T-helper 17 cell (primary cell): ENCODE data around the gene NELL2. TPM values are rescaled to one million over a fixed set of nuclear protein-coding genes. Genes with fewer than 3 reads are reported as not detected.

Experiments used
- ATAC-seq: fragments of 150-1000 bp; cut with Tn5 transposase; 2 replicates; pipeline ENCODE4 v1.10.0; 2021; ENCODE audit warnings: mild to moderate bottlenecking, moderate library complexity
- DNase-seq, 3 donors: peaks; one replicate each; pipeline versions ENCODE4 v3.0.0 to v3.0.0-alpha.2; 2020 to 2021
- H3K9me3 ChIP-seq: one replicate; pipeline ENCODE4 v1.7.0; 2013; ENCODE audit warnings: low read length, mild to moderate bottlenecking; ENCODE audit not compliant: control insufficient read depth, poor library complexity, severe bottlenecking
- H3K27ac Mint-ChIP-seq: one replicate; pipeline ENCODE4 v1.8.0; 2022; ENCODE audit warnings: mild to moderate bottlenecking, moderate library complexity, mixed read lengths
- H3K27me3 Mint-ChIP-seq: one replicate; pipeline ENCODE4 v1.8.0; 2022; ENCODE audit warnings: mixed read lengths
- H3K36me3 Mint-ChIP-seq: one replicate; pipeline ENCODE4 v1.8.0; 2022; ENCODE audit warnings: low read depth, mixed read lengths
- H3K4me1 Mint-ChIP-seq: one replicate; pipeline ENCODE4 v1.8.0; 2022; ENCODE audit warnings: mild to moderate bottlenecking, mixed read lengths
- H3K4me3 Mint-ChIP-seq: one replicate; pipeline ENCODE4 v1.8.0; 2022; ENCODE audit warnings: mild to moderate bottlenecking, moderate library complexity, mixed read lengths
- total RNA-seq, 4 donors: library from RNA in 2 of 4; stranded (reverse) in 2 of 4; gene quantifications; one replicate each; pipeline ENCODE4 v1.2.3 and lab custom pipeline; 2022 to 2026

NELL2 gene
- total RNA-seq, 2 donors from 2014 or later: 62.5 to 110 TPM

- peaks cover 3% of the 10 kb centered on the region for H3K36me3 Mint-ChIP-seq
These were observed 287.5 kb downstream of the NELL2 start for GRCh38 chr12:44588651-44589050.

DNA sequence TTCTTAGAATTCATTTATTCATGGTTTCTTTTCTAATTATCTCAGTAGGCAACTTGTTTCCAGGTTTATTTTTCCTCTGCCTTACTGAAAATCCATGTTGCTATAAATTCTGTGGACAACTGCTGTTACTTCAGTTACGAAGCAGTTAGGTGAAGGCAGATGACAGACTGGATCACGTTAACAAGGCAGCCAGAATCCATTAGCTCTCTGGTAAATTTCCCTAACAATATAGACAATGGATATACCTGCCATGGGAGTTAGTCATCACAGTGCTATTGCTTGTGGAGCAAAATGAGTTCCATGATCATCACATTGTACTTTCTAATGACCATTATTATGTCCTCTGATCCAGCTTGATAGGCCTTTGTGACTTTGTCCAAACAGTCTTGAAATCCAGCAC is 291.5 kb downstream of the NELL2 start:
- H3K9me3 ChIP-seq: no peaks in the 10 kb centered on the region
- ATAC-seq: no peak
- Mint-ChIP-seq H3K4me3 (no peak overlapping the region), H3K4me1 (no peaks in the 10 kb centered on the region), H3K27ac (no peak overlapping the region), H3K36me3 (no peaks in the 10 kb centered on the region), H3K27me3 (no peaks in the 10 kb centered on the region)
- DNase-seq: no peak

More at GRCh38 chr12:44588651-44589050, 287.5 kb downstream of the NELL2 start:
- DNase-seq (no peak), ATAC-seq (no peak)
- Mint-ChIP-seq H3K27ac (no peak overlapping the region), H3K27me3 (no peaks in the 10 kb centered on the region), H3K4me3 (no peak overlapping the region), H3K4me1 (peaks cover 3% of the 10 kb centered on the region)
- H3K9me3 ChIP-seq: no peaks in the 10 kb centered on the region

DNA sequence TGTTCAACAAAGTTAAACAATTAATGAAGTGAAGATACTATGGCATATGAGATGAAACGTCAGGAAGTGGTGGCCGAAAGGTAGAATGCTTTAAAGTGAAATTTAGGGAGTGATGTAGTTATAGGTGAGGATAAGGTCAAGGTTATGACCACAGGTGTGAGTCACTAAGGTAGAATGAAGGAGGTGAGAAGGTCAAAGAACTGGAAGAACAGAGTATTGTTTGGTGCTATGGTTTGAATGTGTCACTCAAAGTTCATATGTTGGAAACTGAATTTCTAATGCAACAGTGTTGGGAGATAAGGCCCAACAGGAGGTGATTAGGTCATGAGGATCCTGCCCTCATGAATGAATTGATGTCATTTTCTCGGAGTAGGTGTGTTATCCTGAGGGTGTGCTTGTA is 293.6 kb downstream of the NELL2 start:
- no peaks in the 10 kb centered on the region for H3K36me3 Mint-ChIP-seq
- no peaks in the 10 kb centered on the region for H3K27me3 Mint-ChIP-seq
- no peak for ATAC-seq
- DNase-seq: no peak
- H3K4me1 Mint-ChIP-seq: no peaks in the 10 kb centered on the region
- H3K9me3 ChIP-seq: no peaks in the 10 kb centered on the region
- H3K4me3 Mint-ChIP-seq: no peak overlapping the region
- no peak overlapping the region for H3K27ac Mint-ChIP-seq

DNA sequence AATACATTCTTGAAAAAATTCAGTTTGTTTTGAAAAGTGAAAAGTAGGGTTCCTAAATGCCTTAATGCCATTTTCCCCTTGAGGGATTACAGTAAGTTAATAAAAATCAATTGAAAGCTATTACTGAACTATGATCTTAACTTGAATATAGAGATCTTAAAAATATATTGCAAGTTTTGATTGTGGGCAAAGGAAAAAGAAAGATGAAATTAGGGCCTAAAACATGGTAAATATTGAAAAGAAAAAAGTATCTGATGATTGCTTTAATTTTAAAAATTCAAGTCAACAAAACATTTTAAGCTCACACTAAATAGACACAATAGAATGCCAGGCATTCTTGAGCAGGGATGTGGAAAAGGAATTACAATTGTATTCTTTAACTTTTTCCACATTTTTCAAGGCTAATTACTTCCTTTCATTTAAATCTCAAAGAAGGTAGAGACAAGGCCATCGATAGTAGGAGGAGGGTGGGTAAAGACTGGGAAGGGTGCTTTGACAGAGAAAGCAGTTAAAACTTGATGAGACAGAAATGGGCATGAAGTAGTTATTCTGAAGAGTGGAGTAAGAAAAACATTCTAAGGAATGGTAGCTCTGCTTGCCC is 294.4 kb downstream of the NELL2 start:
- Mint-ChIP-seq H3K4me1 (no peaks in the 10 kb centered on the region), H3K36me3 (no peaks in the 10 kb centered on the region), H3K27me3 (no peaks in the 10 kb centered on the region), H3K27ac (no peak overlapping the region), H3K4me3 (no peak overlapping the region)
- no peak for ATAC-seq
- no peaks in the 10 kb centered on the region for H3K9me3 ChIP-seq
- no peak for DNase-seq

DNA sequence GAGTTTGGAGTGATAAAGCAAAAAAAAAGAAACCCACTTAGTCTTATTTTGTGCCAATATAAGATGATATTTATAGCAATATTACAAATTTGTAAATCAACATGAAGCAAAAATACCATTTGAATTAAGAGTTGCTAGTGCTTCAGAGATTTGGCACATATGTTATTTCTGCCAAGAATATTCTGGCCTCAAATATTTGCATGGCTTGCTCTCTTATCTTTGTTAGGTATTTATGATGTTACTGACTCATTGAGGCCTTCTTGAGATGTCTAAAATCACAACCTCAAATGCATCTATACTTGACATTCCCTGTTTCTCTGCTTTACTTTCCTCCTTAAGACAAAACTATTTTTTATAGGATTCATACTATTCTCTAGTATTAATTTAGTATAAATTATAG is 301.5 kb downstream of the NELL2 start:
- no peak overlapping the region for H3K27ac Mint-ChIP-seq
- H3K4me1 Mint-ChIP-seq: no peaks in the 10 kb centered on the region
- no peaks in the 10 kb centered on the region for H3K27me3 Mint-ChIP-seq
- no peaks in the 10 kb centered on the region for H3K9me3 ChIP-seq
- no peaks in the 10 kb centered on the region for H3K36me3 Mint-ChIP-seq
- no peak overlapping the region for H3K4me3 Mint-ChIP-seq
- ATAC-seq (no peak), DNase-seq (no peak)

DNA sequence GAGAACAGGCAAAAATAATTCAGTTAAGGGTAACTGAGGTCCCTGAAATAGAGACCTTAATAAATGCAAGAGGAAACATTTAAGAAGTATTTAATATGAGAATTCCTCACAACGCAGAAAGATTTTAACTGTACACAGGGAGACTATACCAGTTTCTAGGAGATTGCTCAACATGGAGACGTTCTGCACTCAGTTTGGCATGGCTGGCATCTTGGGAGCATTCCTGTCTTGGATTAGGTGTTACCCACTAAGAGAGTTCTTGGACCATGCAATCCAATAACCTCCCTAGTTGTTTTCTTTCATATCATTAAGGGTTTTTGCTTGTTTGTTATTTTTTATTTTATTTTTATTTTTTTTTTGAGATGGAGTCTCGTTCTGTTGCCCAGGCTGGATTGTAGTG is 302.4 kb downstream of the NELL2 start:
- no peak overlapping the region for H3K27ac Mint-ChIP-seq
- H3K4me1 Mint-ChIP-seq: no peaks in the 10 kb centered on the region
- no peaks in the 10 kb centered on the region for H3K36me3 Mint-ChIP-seq
- DNase-seq (no peak), ATAC-seq (no peak)
- H3K4me3 Mint-ChIP-seq: no peak overlapping the region
- no peaks in the 10 kb centered on the region for H3K27me3 Mint-ChIP-seq
- H3K9me3 ChIP-seq: no peaks in the 10 kb centered on the region

- Mint-ChIP-seq H3K27ac (no peak overlapping the region), H3K27me3 (no peaks in the 10 kb centered on the region), H3K36me3 (no peaks in the 10 kb centered on the region), H3K4me1 (no peaks in the 10 kb centered on the region), H3K4me3 (no peak overlapping the region)
- ATAC-seq (no peak), DNase-seq (no peak)
- no peaks in the 10 kb centered on the region for H3K9me3 ChIP-seq
These were observed 305.0 kb downstream of the NELL2 start for GRCh38 chr12:44571006-44571550.

GRCh38 chr12:44570036-44570583 is 306.0 kb downstream of the NELL2 start:
- no peak for ATAC-seq
- no peaks in the 10 kb centered on the region for H3K36me3 Mint-ChIP-seq
- H3K9me3 ChIP-seq: no peaks in the 10 kb centered on the region
- H3K4me1 Mint-ChIP-seq: no peaks in the 10 kb centered on the region
- no peak overlapping the region for H3K4me3 Mint-ChIP-seq
- no peak overlapping the region for H3K27ac Mint-ChIP-seq
- H3K27me3 Mint-ChIP-seq: no peaks in the 10 kb centered on the region
- DNase-seq: no peak

DNA sequence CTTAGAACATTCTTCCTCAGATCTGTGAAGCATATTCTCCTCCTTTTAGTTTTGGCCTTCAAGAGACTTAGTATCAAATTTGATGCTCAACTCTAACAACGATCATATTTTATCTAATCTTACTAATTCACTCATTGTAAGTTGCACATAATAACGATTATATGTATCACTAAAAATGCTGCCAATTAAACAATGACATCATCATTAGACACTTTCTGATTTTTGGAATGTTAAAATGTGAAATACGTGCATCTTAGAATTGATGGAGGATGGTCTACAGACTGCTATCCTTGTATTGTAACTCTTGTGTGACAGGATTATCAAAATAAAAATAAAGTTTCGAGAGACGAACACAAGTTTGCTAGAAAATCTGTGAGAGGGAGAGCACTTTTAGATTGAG is 311.0 kb downstream of the NELL2 start:
- no peaks in the 10 kb centered on the region for H3K9me3 ChIP-seq
- no peaks in the 10 kb centered on the region for H3K27me3 Mint-ChIP-seq
- H3K4me1 Mint-ChIP-seq: no peaks in the 10 kb centered on the region
- ATAC-seq (no peak), DNase-seq (no peak)
- H3K4me3 Mint-ChIP-seq: no peak overlapping the region
- H3K27ac Mint-ChIP-seq: no peak overlapping the region
- no peaks in the 10 kb centered on the region for H3K36me3 Mint-ChIP-seq

DNA sequence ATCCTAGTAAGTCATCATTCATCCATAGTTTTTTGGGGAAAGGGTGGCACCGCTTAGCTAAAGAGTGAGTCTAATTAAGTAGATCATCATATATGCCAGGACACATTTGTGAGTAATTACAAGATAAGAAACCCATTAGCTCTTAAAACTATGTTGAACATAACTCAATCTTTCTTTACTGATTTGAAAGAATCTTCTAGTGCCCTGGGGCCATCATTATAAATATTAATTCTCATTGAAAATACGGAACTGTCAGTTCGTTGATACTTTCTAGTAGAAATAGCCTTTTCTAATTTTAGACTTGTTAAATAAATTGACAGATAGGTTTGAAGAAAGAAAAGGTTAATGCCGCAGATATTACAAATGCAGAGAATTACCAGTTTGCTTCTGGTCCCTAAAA is 312.6 kb downstream of the NELL2 start:
- no peaks in the 10 kb centered on the region for H3K36me3 Mint-ChIP-seq
- no peaks in the 10 kb centered on the region for H3K27me3 Mint-ChIP-seq
- no peak overlapping the region for H3K27ac Mint-ChIP-seq
- ATAC-seq (no peak), DNase-seq (no peak)
- H3K4me1 Mint-ChIP-seq: no peaks in the 10 kb centered on the region
- no peaks in the 10 kb centered on the region for H3K9me3 ChIP-seq
- H3K4me3 Mint-ChIP-seq: no peak overlapping the region

GRCh38 chr12:44558340-44559100 is 317.6 kb downstream of the NELL2 start:
- Mint-ChIP-seq H3K27ac (no peak overlapping the region), H3K27me3 (no peaks in the 10 kb centered on the region), H3K4me3 (no peak overlapping the region), H3K36me3 (peaks cover 2% of the 10 kb centered on the region), H3K4me1 (peaks cover 3% of the 10 kb centered on the region)
- no peak for ATAC-seq
- no peaks in the 10 kb centered on the region for H3K9me3 ChIP-seq
- no peak for DNase-seq

DNA sequence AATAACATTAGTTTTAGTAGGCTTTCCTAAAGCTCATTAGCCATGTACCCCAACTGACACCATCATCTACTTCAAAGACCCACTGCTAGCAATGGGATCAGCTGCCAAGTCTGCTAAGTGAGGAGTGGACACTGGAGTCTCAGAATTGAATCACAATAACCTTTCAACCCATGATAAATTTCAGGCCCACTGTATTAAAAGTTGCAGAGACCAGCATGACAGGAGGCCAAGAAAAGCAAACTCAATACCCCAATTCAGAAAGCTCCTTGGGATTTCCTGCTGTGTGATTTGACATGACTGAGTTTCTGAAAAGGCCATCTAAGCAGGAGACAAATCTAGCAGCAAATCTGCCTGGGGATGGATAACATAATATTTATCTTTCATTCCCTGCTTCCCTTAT is 320.7 kb downstream of the NELL2 start:
- Mint-ChIP-seq H3K4me1 (peaks cover 7% of the 10 kb centered on the region), H3K36me3 (peaks cover 2% of the 10 kb centered on the region), H3K27ac (no peak overlapping the region), H3K4me3 (no peak overlapping the region), H3K27me3 (no peaks in the 10 kb centered on the region)
- ATAC-seq (no peak), DNase-seq (no peak)
- H3K9me3 ChIP-seq: no peaks in the 10 kb centered on the region

DNA sequence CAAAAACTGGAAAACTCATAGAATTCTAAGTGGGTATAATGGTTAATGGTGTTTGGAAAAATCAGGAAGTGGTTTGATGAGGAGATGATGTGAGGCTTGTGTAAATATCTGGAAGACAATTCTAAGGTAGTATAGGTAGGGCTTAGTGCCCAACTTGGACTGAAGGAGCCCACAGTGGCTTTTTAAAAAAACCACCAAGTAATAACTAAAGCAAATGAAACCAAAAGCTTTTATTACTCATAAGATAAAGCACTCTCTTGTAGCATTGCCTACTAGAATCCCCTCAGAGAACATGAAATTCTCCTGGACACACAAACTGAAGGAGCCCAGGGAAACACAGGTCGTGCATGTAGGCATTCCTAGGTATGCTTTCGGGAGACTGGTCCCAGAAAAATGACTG is 324.5 kb downstream of the NELL2 start:
- DNase-seq (no peak), ATAC-seq (no peak)
- Mint-ChIP-seq H3K4me3 (no peak overlapping the region), H3K4me1 (peaks cover 6% of the 10 kb centered on the region), H3K27ac (no peak overlapping the region), H3K36me3 (peaks cover 2% of the 10 kb centered on the region), H3K27me3 (no peaks in the 10 kb centered on the region)
- H3K9me3 ChIP-seq: no peaks in the 10 kb centered on the region
